GM21723 (cell line): ENCODE data around the gene VAMP5.
"Not testable (repeated sequence)": the region's sequence is repeated elsewhere in the genome, so short reads cannot be mapped to it uniquely, and the experiment has no call there.

Experiments used
- ATAC-seq: cut with Tn5 transposase; IDR thresholded peaks from one replicate; pipeline ENCODE4 v1.9.1; 2021; ENCODE audit warnings: mild to moderate bottlenecking, moderate library complexity; ENCODE audit not compliant: unreplicated experiment

VAMP5 gene

GRCh38 chr2:85582492-85582891 lies 1.7 kb upstream of the VAMP5 start:
- no peak for ATAC-seq

GRCh38 chr2:85583667-85584353 lies 421 bp upstream of the VAMP5 start:
- peak; percentile 9 for ATAC-seq

DNA sequence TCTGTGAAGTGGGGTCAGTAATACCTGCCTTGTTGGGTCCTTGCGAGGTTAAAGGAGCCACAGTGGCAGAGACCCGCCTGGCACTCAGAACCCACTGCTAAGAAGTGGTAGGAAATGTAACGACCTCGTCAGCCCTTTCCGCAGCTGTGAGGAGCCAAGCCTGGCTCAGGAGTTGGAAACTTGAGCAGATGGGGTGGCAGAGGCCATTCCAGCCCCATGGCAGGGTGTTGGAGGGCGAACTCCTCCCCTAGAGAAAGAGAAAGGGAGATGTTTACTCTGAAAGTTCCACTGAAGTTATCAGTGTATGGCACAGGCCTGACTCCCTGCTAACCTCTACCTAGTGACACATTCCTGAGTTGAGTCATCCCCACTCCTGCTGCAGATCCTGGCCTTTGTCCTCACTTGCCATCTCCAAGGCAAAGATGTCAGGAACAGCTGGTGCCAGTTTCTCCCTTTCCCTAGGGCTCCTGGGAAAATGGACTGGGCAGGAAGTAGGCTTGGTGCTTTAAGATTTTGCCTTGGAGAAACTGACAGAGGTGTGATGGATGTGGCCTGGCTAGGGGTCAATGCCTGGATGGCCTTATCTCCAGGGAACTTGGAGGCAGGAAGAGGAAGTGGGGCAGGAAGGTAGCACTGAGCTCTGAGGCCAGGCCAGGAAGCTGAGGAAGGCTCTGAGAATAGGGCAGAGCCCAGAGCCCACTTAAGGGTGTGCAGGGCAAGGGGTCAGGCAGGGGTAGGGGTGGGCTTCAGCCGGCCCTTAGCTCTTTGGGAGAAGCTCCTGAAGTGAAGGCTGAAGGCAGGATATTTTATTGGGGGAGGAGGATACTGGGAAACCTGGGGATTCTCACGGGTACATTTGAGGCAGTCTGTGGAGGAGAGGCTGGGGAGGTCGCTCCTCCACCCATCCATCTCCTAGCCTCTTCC lies 888 bp downstream of the VAMP5 start:
- ATAC-seq, result peak; percentile 43

DNA sequence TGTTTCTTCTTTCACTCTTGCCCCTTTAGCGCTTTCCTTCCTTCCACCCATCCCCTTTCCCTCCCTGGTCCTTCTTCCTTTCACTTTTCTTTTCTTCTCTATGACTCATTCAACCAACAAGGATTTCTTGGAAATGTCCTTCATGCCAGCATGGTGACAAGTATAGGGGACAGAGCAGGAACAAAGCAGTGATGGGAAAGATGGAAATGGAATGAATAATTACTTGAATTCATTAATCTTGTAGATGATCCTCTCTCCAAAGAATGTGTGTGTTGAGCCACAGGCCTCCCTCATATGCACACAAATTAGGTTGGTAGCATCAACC lies 1.5 kb downstream of the VAMP5 start:
- ATAC-seq, result no peak

DNA sequence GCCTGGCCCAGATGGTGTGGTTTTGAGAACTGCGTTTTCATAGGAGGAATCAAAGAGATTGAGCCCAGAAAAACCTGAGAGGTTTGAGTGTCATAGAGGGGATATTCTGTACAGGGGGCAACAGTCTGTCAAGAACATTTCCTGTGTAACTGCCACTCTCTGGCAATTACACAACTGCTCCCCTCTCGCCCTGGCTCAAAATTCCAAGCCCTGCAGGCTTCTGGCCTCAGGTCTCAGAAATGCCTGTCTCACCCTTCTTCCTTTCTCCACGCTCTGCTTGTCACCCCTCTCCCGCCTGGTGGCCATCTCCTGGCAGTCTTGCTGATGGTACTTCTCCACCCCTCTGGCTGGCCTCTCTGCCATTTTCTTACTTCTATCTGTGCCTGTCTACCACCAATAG lies 4.0 kb downstream of the VAMP5 start:
- no peak for ATAC-seq

- no peak for ATAC-seq
Measured at GRCh38 chr2:85588645-85589044, 4.4 kb downstream of the VAMP5 start.

GRCh38 chr2:85589181-85589580 lies 5.0 kb downstream of the VAMP5 start:
- no peak for ATAC-seq

- ATAC-seq, result no peak
Measured at GRCh38 chr2:85589982-85590791, 6.0 kb downstream of the VAMP5 start.

DNA sequence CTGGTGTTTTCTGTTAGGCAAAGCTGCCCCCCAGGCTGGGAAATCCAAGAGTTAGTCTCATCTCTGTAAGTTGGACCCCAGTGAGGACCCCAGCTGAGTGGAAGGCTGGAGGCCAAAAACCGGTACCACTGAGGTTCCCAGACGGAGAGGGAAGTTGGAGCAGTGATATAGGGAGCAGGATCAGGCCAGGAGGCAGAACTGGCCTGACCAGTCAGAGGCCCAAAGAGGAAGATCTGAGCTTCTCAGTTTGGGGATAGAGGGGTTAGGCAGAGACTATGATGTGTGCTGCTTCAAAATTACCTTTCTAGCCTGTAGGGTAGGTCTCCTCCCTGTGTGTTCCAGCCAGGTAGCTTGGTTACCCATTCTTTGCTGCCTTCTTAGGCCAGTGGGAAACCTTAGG lies 6.7 kb downstream of the VAMP5 start:
- no peak for ATAC-seq

DNA sequence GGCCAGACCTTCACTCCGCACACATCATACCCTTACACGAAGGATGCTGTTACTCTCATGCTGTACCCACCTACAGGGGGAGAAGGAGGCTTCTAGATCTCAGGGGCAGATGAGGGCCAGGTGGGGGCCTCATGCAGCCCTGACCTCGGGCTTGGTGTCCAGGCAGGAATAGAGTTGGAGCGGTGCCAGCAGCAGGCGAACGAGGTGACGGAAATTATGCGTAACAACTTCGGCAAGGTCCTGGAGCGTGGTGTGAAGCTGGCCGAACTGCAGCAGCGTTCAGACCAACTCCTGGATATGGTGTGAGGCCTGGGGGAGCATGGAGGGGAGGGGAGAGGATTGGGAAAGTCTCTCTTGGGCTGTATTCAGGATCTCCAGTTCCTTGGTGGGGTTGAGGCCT lies 7.3 kb downstream of the VAMP5 start:
- no peak for ATAC-seq

GRCh38 chr2:85592299-85592698 lies 8.1 kb downstream of the VAMP5 start:
- ATAC-seq, result not testable (repeated sequence)

DNA sequence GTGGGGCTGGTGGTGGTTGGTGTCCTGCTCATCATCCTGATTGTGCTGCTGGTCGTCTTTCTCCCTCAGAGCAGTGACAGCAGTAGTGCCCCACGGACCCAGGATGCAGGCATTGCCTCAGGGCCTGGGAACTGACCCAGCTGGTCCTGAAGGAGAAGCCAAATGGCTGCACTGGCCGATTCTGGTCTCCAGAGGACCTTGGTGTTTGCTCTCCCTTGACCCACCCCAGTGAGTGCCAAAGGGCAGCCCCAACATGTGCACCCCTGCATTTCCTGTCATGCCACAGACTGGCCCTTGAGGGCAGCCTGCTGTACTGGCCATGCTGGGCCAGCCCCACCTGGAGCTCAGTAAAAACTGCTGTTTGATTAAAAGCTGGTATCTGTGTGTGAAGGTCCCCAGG lies 8.8 kb downstream of the VAMP5 start:
- ATAC-seq, result no peak

DNA sequence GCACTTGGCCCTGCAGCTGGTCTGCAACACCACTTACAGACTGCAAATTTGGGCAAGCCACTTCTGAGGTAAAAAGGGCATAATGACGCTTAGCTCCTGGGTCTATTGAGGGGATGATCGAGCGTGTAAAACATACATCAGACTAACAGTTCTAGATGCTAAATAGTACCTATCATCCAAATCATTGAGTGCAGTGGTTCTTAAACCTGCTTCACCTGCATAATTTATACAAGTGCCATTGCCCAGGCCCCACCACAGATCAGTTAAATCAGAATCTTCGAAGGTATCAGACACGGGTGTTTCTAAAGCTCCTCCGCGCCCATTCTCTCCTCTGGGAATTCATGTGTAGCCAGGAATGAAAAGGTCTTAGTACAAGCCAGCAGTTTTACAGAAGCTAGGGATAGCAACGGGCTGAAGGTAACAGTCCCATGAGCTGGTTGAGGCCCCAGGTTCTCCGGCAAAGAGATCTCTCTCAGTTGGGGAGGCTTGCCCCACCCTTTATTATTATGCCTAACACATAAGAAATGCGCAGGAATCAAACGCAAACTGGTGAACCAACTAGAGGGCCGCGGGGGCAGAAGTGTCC lies 10.6 kb downstream of the VAMP5 start:
- peak; percentile 2 for ATAC-seq

GRCh38 chr2:85595301-85596025 lies 11.2 kb downstream of the VAMP5 start, which contains the start of gene RNF181:
Gene RNF181 (plus strand): TSS chr2:85595745. CDS start chr2:85595764, 19 bp downstream.
- ATAC-seq, result peak; percentile 99

GRCh38 chr2:85596026-85596333 lies 11.7 kb downstream of the VAMP5 start:
- peak; percentile 2 for ATAC-seq

DNA sequence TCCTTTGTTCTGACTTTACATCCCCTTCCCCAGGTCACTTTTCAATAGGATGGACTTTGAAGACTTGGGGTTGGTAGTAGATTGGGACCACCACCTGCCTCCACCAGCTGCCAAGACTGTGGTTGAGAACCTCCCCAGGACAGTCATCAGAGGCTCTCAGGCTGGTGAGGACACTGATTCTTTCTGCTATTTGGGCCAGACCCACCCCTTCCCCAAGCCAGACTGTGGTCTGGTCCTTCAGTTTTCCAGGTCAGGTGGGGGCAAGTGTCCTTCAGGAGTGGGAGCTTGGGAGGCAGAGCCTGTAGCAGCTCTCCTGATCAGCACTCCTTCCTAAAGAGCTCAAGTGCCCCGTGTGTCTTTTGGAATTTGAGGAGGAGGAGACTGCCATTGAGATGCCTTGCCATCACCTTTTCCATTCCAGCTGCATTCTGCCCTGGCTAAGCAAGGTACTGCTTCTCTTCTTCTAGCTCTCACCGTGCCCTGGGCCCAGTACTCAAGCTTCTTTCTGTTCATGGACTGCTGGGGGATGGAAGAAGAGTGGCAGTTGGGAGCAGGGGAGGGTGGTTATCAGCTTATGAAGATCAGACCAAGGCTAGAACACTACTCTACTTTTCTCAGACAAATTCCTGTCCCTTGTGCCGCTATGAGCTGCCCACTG lies 12.4 kb downstream of the VAMP5 start:
- ATAC-seq, result no peak

DNA sequence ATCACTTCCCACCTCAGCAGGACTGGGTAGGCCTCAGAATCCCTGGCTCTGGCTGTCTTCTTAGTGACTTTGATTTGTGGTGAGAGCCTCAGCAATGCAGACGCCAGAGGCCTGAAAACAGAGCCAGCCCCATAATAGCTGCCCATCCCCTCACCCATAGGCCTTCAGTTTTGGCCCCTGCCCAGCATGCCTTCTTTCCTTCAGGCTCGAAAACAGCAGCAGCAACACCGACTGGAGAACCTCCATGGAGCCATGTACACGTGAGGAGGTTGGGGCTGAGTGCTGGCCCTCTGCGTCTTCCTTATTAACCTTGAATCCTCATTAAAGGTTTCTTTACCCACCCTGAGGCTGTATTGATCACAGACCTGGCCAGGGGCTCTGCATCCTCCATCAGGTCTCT lies 13.0 kb downstream of the VAMP5 start:
- ATAC-seq, result no peak

GRCh38 chr2:85598594-85599340 lies 14.5 kb downstream of the VAMP5 start:
- ATAC-seq, result no peak

- no peak for ATAC-seq
Measured at GRCh38 chr2:85599468-85600234, 15.4 kb downstream of the VAMP5 start.
